H9 (cell line): Measurements from ENCODE around the gene SLC35G6. TPM values are rescaled to one million over a fixed set of nuclear protein-coding genes. Genes with fewer than 3 reads are reported as not detected.

Source experiments
- DNase-seq: peaks from one replicate; pipeline ENCODE4 v3.0.0-alpha.2; 2017
- H2AFZ ChIP-seq: one replicate; pipeline ENCODE4 v1.6.1; 2013; ENCODE audit warnings: mild to moderate bottlenecking, low read length, control low read depth, moderate library complexity
- H2AK5ac ChIP-seq: 2 replicates; pipeline ENCODE4 v1.6.1; 2013; ENCODE audit warnings: low read length, control low read depth, mixed read lengths; ENCODE audit not compliant: insufficient read length
- H2BK120ac ChIP-seq: one replicate; pipeline ENCODE4 v1.6.1; 2013; ENCODE audit warnings: low read depth, mild to moderate bottlenecking, low read length, control low read depth, inconsistent platforms; ENCODE audit not compliant: poor library complexity, severe bottlenecking
- H2BK12ac ChIP-seq: 2 replicates; pipeline ENCODE4 v1.6.1; 2013; ENCODE audit warnings: low read length, control low read depth, mixed read lengths, low read depth; ENCODE audit not compliant: insufficient read length
- H2BK15ac ChIP-seq: 2 replicates; pipeline ENCODE4 v1.6.1; 2013; ENCODE audit warnings: low read depth, low read length, control low read depth
- H2BK20ac ChIP-seq: one replicate; pipeline ENCODE4 v1.6.1; 2013; ENCODE audit warnings: low read depth, mild to moderate bottlenecking, low read length, control low read depth, inconsistent platforms; ENCODE audit not compliant: poor library complexity, severe bottlenecking
- H2BK5ac ChIP-seq: 2 replicates; pipeline ENCODE4 v1.6.1; 2013; ENCODE audit warnings: low read length, control low read depth, mixed read lengths; ENCODE audit not compliant: insufficient read length
- H3K14ac ChIP-seq: 2 replicates; pipeline ENCODE4 v1.6.1; 2013; ENCODE audit warnings: low read length, control low read depth; ENCODE audit not compliant: insufficient read depth
- H3K18ac ChIP-seq: 2 replicates; pipeline ENCODE4 v1.6.1; 2013; ENCODE audit warnings: low read depth, mild to moderate bottlenecking, mixed read lengths, low read length, control low read depth; ENCODE audit not compliant: insufficient read length
- H3K23ac ChIP-seq: 2 replicates; pipeline ENCODE4 v1.6.1; 2013; ENCODE audit warnings: low read length, control low read depth, mixed read lengths, low read depth; ENCODE audit not compliant: insufficient read length
- H3K23me2 ChIP-seq: 2 replicates; pipeline ENCODE4 v1.6.1; 2013; ENCODE audit warnings: low read depth, mild to moderate bottlenecking, mixed read lengths, low read length, control low read depth; ENCODE audit not compliant: insufficient read length, poor library complexity, severe bottlenecking
- H3K27ac ChIP-seq: 2 replicates; pipeline ENCODE4 v1.5.1; 2013; ENCODE audit warnings: low read length, control low read depth, mixed read lengths, low read depth; ENCODE audit not compliant: insufficient read length
- H3K27me3 ChIP-seq: 2 replicates; pipeline ENCODE4 v1.6.1; 2013; ENCODE audit warnings: low read length, control low read depth, inconsistent platforms; ENCODE audit not compliant: insufficient read depth
- H3K4ac ChIP-seq: 2 replicates; pipeline ENCODE4 v1.6.1; 2013; ENCODE audit warnings: low read depth, mild to moderate bottlenecking, control low read depth, inconsistent platforms, low read length, moderate library complexity
- H3K4me1 ChIP-seq: 2 replicates; pipeline ENCODE4 v1.6.1; 2013; ENCODE audit warnings: low read length, control low read depth, inconsistent platforms; ENCODE audit not compliant: insufficient read depth
- H3K4me2 ChIP-seq: 2 replicates; pipeline ENCODE4 v1.6.1; 2013; ENCODE audit warnings: low read length, control low read depth, mixed read lengths; ENCODE audit not compliant: insufficient read length, insufficient read depth
- H3K56ac ChIP-seq: 2 replicates; pipeline ENCODE4 v1.6.1; 2013; ENCODE audit warnings: low read depth, mild to moderate bottlenecking, mixed read lengths, low read length, control low read depth; ENCODE audit not compliant: insufficient read length
- H3K79me1 ChIP-seq: 2 replicates; pipeline ENCODE4 v1.6.1; 2013; ENCODE audit warnings: low read depth, mild to moderate bottlenecking, moderate library complexity, low read length, control low read depth, inconsistent platforms; ENCODE audit not compliant: insufficient read depth, poor library complexity, severe bottlenecking
- H3K79me2 ChIP-seq: 2 replicates; pipeline ENCODE4 v1.6.1; 2013; ENCODE audit warnings: low read length, control low read depth, inconsistent platforms; ENCODE audit not compliant: insufficient read depth
- H3K9ac ChIP-seq: 2 replicates; pipeline ENCODE4 v1.6.1; 2013; ENCODE audit warnings: low read length, control low read depth, mixed read lengths; ENCODE audit not compliant: insufficient read length; ENCODE audit errors: extremely low read depth
- H3K9me3 ChIP-seq: one replicate; pipeline ENCODE4 v1.6.1; 2013; ENCODE audit warnings: low read depth, low read length, inconsistent platforms; ENCODE audit not compliant: control insufficient read depth
- H3T11ph ChIP-seq: one replicate; pipeline ENCODE4 v1.6.1; 2013; ENCODE audit warnings: mild to moderate bottlenecking, low read length, control low read depth, inconsistent platforms
- H4K20me1 ChIP-seq: one replicate; pipeline ENCODE4 v1.6.1; 2013; ENCODE audit not compliant: control insufficient read depth, insufficient read length, insufficient read depth
- H4K5ac ChIP-seq: 2 replicates; pipeline ENCODE4 v1.6.1; 2013; ENCODE audit warnings: low read depth, mild to moderate bottlenecking, mixed read lengths, low read length, control low read depth; ENCODE audit not compliant: insufficient read length
- H4K8ac ChIP-seq: replicated peaks from 2 replicates; pipeline ENCODE4 v1.6.1; 2013; ENCODE audit warnings: low read length, control low read depth, mixed read lengths, low read depth; ENCODE audit not compliant: insufficient read length
- H4K91ac ChIP-seq: 2 replicates; pipeline ENCODE4 v1.6.1; 2013; ENCODE audit warnings: low read depth, mild to moderate bottlenecking, moderate library complexity, mixed read lengths, low read length, control low read depth; ENCODE audit not compliant: insufficient read length
- H3K27ac Mint-ChIP-seq, 3 experiments: 2 replicates in 2 of 3; 3 replicates in 1 of 3; pipeline ENCODE4 v1.8.0; 2020 to 2021; ENCODE audit warnings: mixed read lengths in 3 of 3, mild to moderate bottlenecking in 1 of 3, moderate library complexity in 1 of 3
- H3K27me3 Mint-ChIP-seq: 2 replicates; pipeline ENCODE4 v1.8.0; 2021; ENCODE audit warnings: low read depth, mild to moderate bottlenecking, moderate library complexity, mixed read lengths
- H3K36me3 Mint-ChIP-seq, 3 experiments: 2 replicates in 2 of 3; 3 replicates in 1 of 3; pipeline ENCODE4 v1.8.0; 2020 to 2021; ENCODE audit warnings: low read depth in 3 of 3, mixed read lengths in 3 of 3; ENCODE audit not compliant: insufficient read depth in 1 of 3
- H3K4me1 Mint-ChIP-seq, 2 experiments: 2 replicates each; pipeline ENCODE4 v1.8.0; 2020; ENCODE audit warnings: mixed read lengths in 2 of 2
- H3K4me3 Mint-ChIP-seq, 2 experiments: 2 replicates in 1 of 2; 3 replicates in 1 of 2; pipeline ENCODE4 v1.8.0; 2020 to 2021; ENCODE audit warnings: mild to moderate bottlenecking in 2 of 2, mixed read lengths in 2 of 2, moderate library complexity in 1 of 2
- H3K9me3 Mint-ChIP-seq, 2 experiments: 2 replicates in 1 of 2; 3 replicates in 1 of 2; pipeline ENCODE4 v1.8.0; 2020; ENCODE audit warnings: mild to moderate bottlenecking in 2 of 2, mixed read lengths in 2 of 2, moderate library complexity in 1 of 2
- WGBS: extraction: QIAGEN DNeasy Blood & Tissue Kit; methylation state at CpG from one replicate; pipeline ENCODE4 v1.1.7; 2013; ENCODE audit warnings: missing lambda C conversion rate, low lambda C conversion rate, mixed read lengths; ENCODE audit not compliant: insufficient read length; ENCODE audit errors: extremely low coverage; 5-methylcytosine and 5-hydroxymethylcytosine counted together
- total RNA-seq: library from RNA; stranded (reverse); gene quantifications from 2 replicates; pipeline ENCODE4 v1.2.1, GENCODE V29; 2021
- TF ChIP-seq, protein P1 (sequence below): fragments of 200-600 bp; sonication (generic); conservative IDR thresholded peaks from 3 replicates; pipeline ENCODE4 v1.8.0; 2021; ENCODE audit warnings: antibody characterized with exemption, mild to moderate bottlenecking

SLC35G6 gene
- total RNA-seq, 1 experiment from 2014 or later = not detected

DNA sequence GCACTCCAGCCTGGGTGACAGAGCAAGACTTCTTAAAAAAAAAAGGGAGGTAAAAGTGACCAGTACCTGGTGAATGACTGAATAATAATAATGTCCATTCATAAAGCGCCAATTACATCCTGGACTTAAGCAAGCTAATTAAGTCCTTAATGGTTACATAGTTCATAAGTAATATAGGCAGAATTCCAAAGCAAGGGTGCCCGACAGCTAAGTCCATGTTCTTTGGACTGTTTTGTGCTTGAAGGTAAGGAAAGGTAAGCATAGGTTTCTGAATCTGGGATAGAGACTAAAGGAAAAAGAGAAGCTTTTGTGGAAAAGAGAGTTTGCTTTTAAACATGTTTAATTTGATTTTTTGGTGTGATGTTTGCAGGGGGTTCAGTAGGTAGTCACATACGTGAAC lies 12.7 kb downstream of the SLC35G6 start:
- no peak overlapping the region for H2AK5ac ChIP-seq
- H3K36me3 Mint-ChIP-seq = peaks cover 55 to 80% (median 63%) of the 10 kb centered on the region in 3 experiments
- no peak overlapping the region for H3K23ac ChIP-seq
- H2BK20ac ChIP-seq = no peak overlapping the region
- H4K20me1 ChIP-seq = peaks cover 2% of the 10 kb centered on the region
- H4K8ac ChIP-seq = no peak overlapping the region
- H3K27ac ChIP-seq = no peak overlapping the region
- H3K9ac ChIP-seq = no peak overlapping the region
- no peaks in the 10 kb centered on the region for H3K4me1 ChIP-seq
- H2AFZ ChIP-seq = no peak overlapping the region
- H3K9me3 Mint-ChIP-seq = no peaks in the 10 kb centered on the region
- no peak overlapping the region for H3T11ph ChIP-seq
- no peak overlapping the region for H3K56ac ChIP-seq
- DNase-seq = no peak
- H3K4me2 ChIP-seq = no peak overlapping the region
- 0 out of 7 replicates have a peak overlapping the region, but pooled peaks of 1 of the 3 experiments have one; percentile 68 for H3K27ac Mint-ChIP-seq
- H3K27me3 ChIP-seq = no peaks in the 10 kb centered on the region
- TF ChIP-seq, protein P1, sequence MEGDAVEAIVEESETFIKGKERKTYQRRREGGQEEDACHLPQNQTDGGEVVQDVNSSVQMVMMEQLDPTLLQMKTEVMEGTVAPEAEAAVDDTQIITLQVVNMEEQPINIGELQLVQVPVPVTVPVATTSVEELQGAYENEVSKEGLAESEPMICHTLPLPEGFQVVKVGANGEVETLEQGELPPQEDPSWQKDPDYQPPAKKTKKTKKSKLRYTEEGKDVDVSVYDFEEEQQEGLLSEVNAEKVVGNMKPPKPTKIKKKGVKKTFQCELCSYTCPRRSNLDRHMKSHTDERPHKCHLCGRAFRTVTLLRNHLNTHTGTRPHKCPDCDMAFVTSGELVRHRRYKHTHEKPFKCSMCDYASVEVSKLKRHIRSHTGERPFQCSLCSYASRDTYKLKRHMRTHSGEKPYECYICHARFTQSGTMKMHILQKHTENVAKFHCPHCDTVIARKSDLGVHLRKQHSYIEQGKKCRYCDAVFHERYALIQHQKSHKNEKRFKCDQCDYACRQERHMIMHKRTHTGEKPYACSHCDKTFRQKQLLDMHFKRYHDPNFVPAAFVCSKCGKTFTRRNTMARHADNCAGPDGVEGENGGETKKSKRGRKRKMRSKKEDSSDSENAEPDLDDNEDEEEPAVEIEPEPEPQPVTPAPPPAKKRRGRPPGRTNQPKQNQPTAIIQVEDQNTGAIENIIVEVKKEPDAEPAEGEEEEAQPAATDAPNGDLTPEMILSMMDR = no peak
- H4K91ac ChIP-seq = no peak overlapping the region
- H3K4ac ChIP-seq = no peak overlapping the region
- H3K4me1 Mint-ChIP-seq = peaks cover 6 to 11% of the 10 kb centered on the region in 2 experiments
- peaks cover 8% of the 10 kb centered on the region for H3K79me1 ChIP-seq
- peaks cover 48% of the 10 kb centered on the region for H3K79me2 ChIP-seq
- H3K14ac ChIP-seq = no peak overlapping the region
- H3K4me3 Mint-ChIP-seq = no peak overlapping the region
- H2BK120ac ChIP-seq = no peak overlapping the region
- no peak overlapping the region for H2BK12ac ChIP-seq
- H3K23me2 ChIP-seq = no peaks in the 10 kb centered on the region
- H3K27me3 Mint-ChIP-seq = no peaks in the 10 kb centered on the region
- H4K5ac ChIP-seq = no peak overlapping the region
- no peak overlapping the region for H2BK5ac ChIP-seq
- no CpG with 5 or more reads among the region's 3 CpGs for WGBS
- H2BK15ac ChIP-seq = no peak overlapping the region
- H3K18ac ChIP-seq = no peak overlapping the region
- H3K9me3 ChIP-seq = no peaks in the 10 kb centered on the region
